Activated CD4-positive, alpha-beta T cell treated with anti-CD3 and anti-CD28 coated beads for 48 hours (primary cell): ENCODE data around the gene ENO2.

ENCODE experiments used
- DNase-seq: peaks from one replicate; pipeline ENCODE4 v3.0.0-alpha.2; 2020

The ENO2 gene

GRCh38 chr12:6914947-6915788 is 788 bp downstream of the ENO2 start:
- DNase-seq = peak; percentile 46

- no peak for DNase-seq
Observed at GRCh38 chr12:6915789-6916285, 1.5 kb downstream of the ENO2 start.

GRCh38 chr12:6916426-6917200 is 2.2 kb downstream of the ENO2 start:
- no peak for DNase-seq

- no peak for DNase-seq
Observed at GRCh38 chr12:6917491-6918231, 3.3 kb downstream of the ENO2 start.

- no peak for DNase-seq
Observed at GRCh38 chr12:6919588-6919987, 5.2 kb downstream of the ENO2 start.

- DNase-seq = no peak
Observed at GRCh38 chr12:6921539-6921938, 7.2 kb downstream of the ENO2 start.

GRCh38 chr12:6921996-6922946 is 7.9 kb downstream of the ENO2 start:
- no peak for DNase-seq

- DNase-seq = no peak
Observed at GRCh38 chr12:6923003-6923732, 8.8 kb downstream of the ENO2 start.

GRCh38 chr12:6923851-6924250 is 9.5 kb downstream of the ENO2 start:
- DNase-seq = no peak

GRCh38 chr12:6925239-6925539 is 10.8 kb downstream of the ENO2 start:
- DNase-seq = no peak

GRCh38 chr12:6925540-6926279 is 11.3 kb downstream of the ENO2 start:
- DNase-seq = no peak

GRCh38 chr12:6927379-6928021 is 13.1 kb downstream of the ENO2 start, which contains the start of gene ATN1:
ATN1 (plus strand) TSS chr12:6927959; CDS start chr12:6934002, 6,043 bp downstream.
- DNase-seq = peak; percentile 56

- no peak for DNase-seq
Observed at GRCh38 chr12:6928022-6928702, 13.8 kb downstream of the ENO2 start.

- no peak for DNase-seq
Observed at GRCh38 chr12:6928703-6929407, 14.5 kb downstream of the ENO2 start.

GRCh38 chr12:6929466-6930452 is 15.4 kb downstream of the ENO2 start:
- DNase-seq = no peak

- DNase-seq = no peak
Observed at GRCh38 chr12:6932766-6933165, 18.4 kb downstream of the ENO2 start.

- DNase-seq = no peak
Observed at GRCh38 chr12:6934110-6934509, 19.7 kb downstream of the ENO2 start.
